Gastrocnemius medialis (tissue), 4 donors: ENCODE measurements around the gene FOXR1.

ENCODE experiments used
- CTCF ChIP-seq, 5 experiments: fragments of 450-650 bp in 3 of 5; fragments of 200-600 bp in 2 of 5; sonication (generic) in 2 of 5; IDR thresholded peaks in 4 of 5; conservative IDR thresholded peaks in 1 of 5; 1 replicate in 4 of 5; 2 replicates in 1 of 5; pipeline ENCODE4 v1.5.1; 2016 to 2019; ENCODE audit warnings: antibody characterized with exemption in 5 of 5, mild to moderate bottlenecking in 3 of 5, moderate library complexity in 3 of 5
- POLR2A ChIP-seq, 2 donors: fragments of 450-650 bp; IDR thresholded peaks; one replicate each; pipeline ENCODE4 v1.6.1; 2017; ENCODE audit warnings: antibody characterized with exemption in 2 of 2, mild to moderate bottlenecking in 2 of 2, moderate library complexity in 2 of 2

- TF ChIP-seq CTCF (IDR thresholded peaks at IDR 0.05 in 4 of 5, conservative IDR thresholded peaks at IDR 0.05 in 1 of 5) (no peak), POLR2A (IDR thresholded peaks at IDR 0.05) (no peak)
Observed at GRCh38 chr11:119012629-119013170, 41.1 kb downstream of the FOXR1 start.
